SK-N-SH (cell line): Measurements from ENCODE around the gene F2RL1. TPM values are rescaled to one million over a fixed set of nuclear protein-coding genes. Genes with fewer than 3 reads are reported as not detected.
"Not testable (repeated sequence)": the region's sequence is repeated elsewhere in the genome, so short reads cannot be mapped to it uniquely, and the experiment has no call there.

Source experiments
- CTCF ChIA-PET: fragments of 300-600, 350-600 bp; formaldehyde crosslinking; extraction: SDS; loops from one replicate; lab custom pipeline; 2021; lab: Yijun Ruan, JAX
- POLR2A ChIA-PET: fragments of 350-600 bp; sonication (Branson Sonifier 250); formaldehyde crosslinking; extraction: SDS; loops from one replicate; lab custom pipeline; 2020; ENCODE audit warnings: antibody characterized with exemption, inconsistent platforms; lab: Yijun Ruan, JAX
- DNase-seq: peaks from one replicate; pipeline ENCODE4 v3.0.0; 2012
- H2AFZ ChIP-seq: fragments of 200-600 bp; sonication (generic); 2 replicates; pipeline ENCODE4 v1.8.1; 2016; ENCODE audit warnings: antibody characterized with exemption, mild to moderate bottlenecking, low read depth
- H3F3A ChIP-seq: fragments of 200-600 bp; sonication (generic); replicated peaks from 2 replicates; pipeline ENCODE3; 2016; ENCODE audit warnings: antibody characterized with exemption, mild to moderate bottlenecking; ENCODE audit not compliant: insufficient read depth
- H3K27ac ChIP-seq, 2 experiments: fragments of 200-500 bp in 1 of 2; fragments of 200-600 bp in 1 of 2; sonication (Bioruptor generic) in 1 of 2; sonication (generic), shearing (Covaris generic) in 1 of 2; 2 replicates each; pipeline versions ENCODE4 v1.5.1 to v1.6.1; 2014 to 2016; ENCODE audit warnings: low read depth in 2 of 2, inconsistent platforms in 1 of 2, low read length in 1 of 2, mild to moderate bottlenecking in 1 of 2, mixed read lengths in 1 of 2
- H3K27me3 ChIP-seq: fragments of 200-600 bp; sonication (generic), shearing (Covaris generic); 2 replicates; pipeline ENCODE4 v1.6.1; 2016; ENCODE audit warnings: mixed run types; ENCODE audit not compliant: insufficient read depth
- H3K36me3 ChIP-seq, 2 experiments: fragments of 200-500 bp in 1 of 2; fragments of 200-600 bp in 1 of 2; sonication (Bioruptor generic) in 1 of 2; sonication (generic) in 1 of 2; replicated peaks in 1 of 2; 2 replicates each; pipeline versions ENCODE3 to v1.5.1; 2014 to 2016; ENCODE audit warnings: low read length in 1 of 2, mild to moderate bottlenecking in 1 of 2; ENCODE audit not compliant: insufficient read depth in 2 of 2, control insufficient read depth in 1 of 2
- H3K4me1 ChIP-seq, 2 experiments: fragments of 200-500 bp in 1 of 2; fragments of 200-600 bp in 1 of 2; sonication (Bioruptor generic) in 1 of 2; sonication (generic), shearing (Covaris generic) in 1 of 2; 2 replicates each; pipeline versions ENCODE4 v1.5.1 to v1.6.1; 2014 to 2016; ENCODE audit warnings: low read depth in 1 of 2, low read length in 1 of 2, mixed run types in 1 of 2; ENCODE audit not compliant: insufficient read depth in 2 of 2, control insufficient read depth in 1 of 2
- H3K4me2 ChIP-seq: fragments of 200-600 bp; sonication (generic), shearing (Covaris generic); 2 replicates; pipeline ENCODE4 v1.6.1; 2017; ENCODE audit warnings: mixed run types
- H3K4me3 ChIP-seq, 2 experiments: fragments of 200-500 bp in 1 of 2; fragments of 200-600 bp in 1 of 2; sonication (Bioruptor generic) in 1 of 2; sonication (generic), shearing (Covaris generic) in 1 of 2; 2 replicates each; pipeline versions ENCODE4 v1.5.1 to v1.8.1; 2014 to 2016; ENCODE audit warnings: low read depth in 2 of 2, inconsistent platforms in 1 of 2, low read length in 1 of 2, mild to moderate bottlenecking in 1 of 2, mixed read lengths in 1 of 2, moderate library complexity in 1 of 2
- H3K79me2 ChIP-seq: fragments of 200-600 bp; sonication (generic); 2 replicates; pipeline ENCODE4 v1.8.1; 2017; ENCODE audit warnings: mild to moderate bottlenecking; ENCODE audit not compliant: insufficient read depth
- H3K9ac ChIP-seq: fragments of 200-600 bp; sonication (generic); 2 replicates; pipeline ENCODE4 v1.6.1; 2017; ENCODE audit warnings: mixed run types
- H3K9me2 ChIP-seq: fragments of 200-600 bp; sonication (generic); 2 replicates; pipeline ENCODE4 v1.6.1; 2017; ENCODE audit warnings: mixed run types
- H3K9me3 ChIP-seq: fragments of 200-600 bp; sonication (generic); 2 replicates; pipeline ENCODE4 v1.6.1; 2017; ENCODE audit warnings: mixed run types, mild to moderate bottlenecking, moderate library complexity
- H4K20me1 ChIP-seq: fragments of 200-600 bp; sonication (generic); 2 replicates; pipeline ENCODE4 v1.6.1; 2017; ENCODE audit warnings: mild to moderate bottlenecking, mixed run types; ENCODE audit not compliant: insufficient read depth
- CTCF ChIP-seq: fragments of 200-600 bp; sonication (generic); IDR thresholded peaks from 2 replicates; pipeline ENCODE4 v1.6.1; 2017; ENCODE audit warnings: antibody characterized with exemption, mild to moderate bottlenecking, moderate library complexity
- GABPA ChIP-seq: IDR thresholded peaks from 2 replicates; pipeline ENCODE4 v1.4.0; 2012; ENCODE audit warnings: low read depth, mild to moderate bottlenecking
- RAD21 ChIP-seq: IDR thresholded peaks from 2 replicates; pipeline ENCODE4 v1.6.1; 2012; ENCODE audit warnings: mild to moderate bottlenecking, low read length
- RXRA ChIP-seq: IDR thresholded peaks from 2 replicates; pipeline ENCODE4 v1.4.0; 2012; ENCODE audit warnings: low read depth, mild to moderate bottlenecking, borderline replicate concordance
- TEAD4 ChIP-seq: IDR thresholded peaks from 2 replicates; pipeline ENCODE4 v1.4.0; 2012; ENCODE audit warnings: mild to moderate bottlenecking, borderline replicate concordance; ENCODE audit not compliant: insufficient read depth
- WGBS: methylation state at CpG from one replicate; pipeline ENCODE4 v1.1.6; 2017; ENCODE audit warnings: low lambda C conversion rate; 5-methylcytosine and 5-hydroxymethylcytosine counted together
- polyA plus RNA-seq, 3 experiments: library from polyadenylated mRNA; depleted of rRNA; stranded (reverse); fragments of >200 nt; gene quantifications; 2 replicates each; pipeline ENCODE4 v1.2.3, GENCODE V29; 2012

Gene F2RL1
- polyA plus RNA-seq, 1 of the 3 experiments (the other 2 are of a cell fraction): 31.3 TPM

GRCh38 chr5:76821136-76821535 lies 2.3 kb downstream of the F2RL1 start:
- Histone ChIP-seq H3K27ac (no peak overlapping the region), H3F3A (peaks cover 24% of the 10 kb centered on the region), H2AFZ (no peak overlapping the region), H4K20me1 (no peaks in the 10 kb centered on the region), H3K9me2 (no peaks in the 10 kb centered on the region), H3K4me3 (no peak overlapping the region), H3K4me2 (peak overlapping the region; percentile 99; the same call in 1 of the 2 replicates), H3K36me3 (no peaks in the 10 kb centered on the region), H3K79me2 (peaks cover 21% of the 10 kb centered on the region), H3K9ac (no peak overlapping the region), H3K9me3 (no peaks in the 10 kb centered on the region), H3K27me3 (no peaks in the 10 kb centered on the region), H3K4me1 (peaks cover 6 to 8% of the 10 kb centered on the region in 2 experiments; a peak in 2 of 4 replicates)
- ChIA-PET CTCF (no interaction called here), POLR2A (no interaction called here)
- no peak for TF ChIP-seq RAD21
- no peak for TF ChIP-seq TEAD4
- TF ChIP-seq GABPA: no peak
- no peak for TF ChIP-seq CTCF
- no peak for TF ChIP-seq RXRA
- 79% methylated on average over 4 of the region's 4 CpGs for WGBS
- no peak for DNase-seq

DNA sequence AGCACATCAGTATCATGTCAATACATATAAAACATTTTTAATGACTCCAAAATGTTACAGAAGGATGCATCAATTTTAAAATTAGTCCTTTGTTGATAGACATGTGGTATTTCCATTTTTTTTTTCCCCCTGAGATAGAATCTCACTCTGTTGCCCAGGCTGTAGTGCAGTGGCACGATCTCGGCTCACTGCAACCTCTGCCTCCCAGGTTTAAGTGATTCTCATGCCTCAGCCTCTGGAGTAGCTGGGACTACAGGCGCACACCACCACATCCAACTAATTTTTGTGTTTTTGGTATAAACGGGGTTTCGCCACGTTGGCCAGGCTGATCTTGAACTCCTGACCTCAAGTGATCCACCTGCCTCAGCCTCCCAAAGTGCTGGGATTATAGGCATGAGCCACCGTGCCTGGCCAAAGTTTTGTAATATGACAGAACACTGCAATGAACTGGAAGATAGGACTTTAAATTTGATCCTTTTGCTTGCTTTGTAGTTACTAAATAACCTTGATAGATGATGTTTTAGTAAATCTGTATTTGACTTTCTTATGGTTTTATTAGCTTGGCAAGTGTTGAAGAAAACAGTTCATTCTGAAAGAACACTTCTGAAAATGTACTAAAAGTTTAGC lies 3.4 kb downstream of the F2RL1 start:
- H3K9me3 ChIP-seq, H4K20me1 ChIP-seq, H3K4me2 ChIP-seq, H3K4me3 ChIP-seq, DNase-seq, CTCF ChIA-PET, H2AFZ ChIP-seq, H3K36me3 ChIP-seq, H3K9me2 ChIP-seq, H3K27me3 ChIP-seq, H3K4me1 ChIP-seq, POLR2A ChIA-PET, H3K9ac ChIP-seq, H3K27ac ChIP-seq: not testable (repeated sequence)
- peaks cover 25% of the 10 kb centered on the region for H3K79me2 ChIP-seq
- 84% methylated on average over 7 of the region's 7 CpGs for WGBS
- H3F3A ChIP-seq: peaks cover 14% of the 10 kb centered on the region

GRCh38 chr5:76826416-76826815 lies 7.6 kb downstream of the F2RL1 start:
- Histone ChIP-seq H3F3A (peaks cover 14% of the 10 kb centered on the region), H3K79me2 (peaks cover 14% of the 10 kb centered on the region)
- DNase-seq, H3K4me1 ChIP-seq, H3K9ac ChIP-seq, H3K27ac ChIP-seq, H3K9me3 ChIP-seq, H3K4me2 ChIP-seq, H3K4me3 ChIP-seq, H3K27me3 ChIP-seq, H2AFZ ChIP-seq, CTCF ChIA-PET, POLR2A ChIA-PET, H3K36me3 ChIP-seq, H3K9me2 ChIP-seq, H4K20me1 ChIP-seq: not testable (repeated sequence)
